K562 (cell line): ENCODE data around the gene RNASE8. TPM values are rescaled to one million over a fixed set of nuclear protein-coding genes. Genes with fewer than 3 reads are reported as not detected.

Experiments
- ATAC-seq: fragments of 200-7000 bp; cut with Tn5 transposase; 3 replicates; pipeline ENCODE4 v1.9.1; 2020; ENCODE audit warnings: moderate library complexity
- BruUV-seq: library from RNA; stranded (reverse); fragments of 400-500 nt; replicated peaks from 2 replicates; lab custom pipeline; 2021; lab: Mats Ljungman, UMichigan
- CTCF ChIA-PET: fragments of 300-600 bp; formaldehyde crosslinking; extraction: SDS; loops from one replicate; lab custom pipeline; 2021; ENCODE audit warnings: low intra/inter-chr PET ratio; lab: Yijun Ruan, JAX
- POLR2A ChIA-PET: fragments of 300-600, 350-650 bp; sonication (Branson Sonifier 250); formaldehyde crosslinking; extraction: SDS; loops from one replicate; lab custom pipeline; 2021; ENCODE audit warnings: antibody characterized with exemption, inconsistent platforms; lab: Yijun Ruan, JAX
- DNase-seq, 4 experiments: peaks; one replicate each; pipeline versions ENCODE4 v3.0.0 to v3.0.0-alpha.2; 2011 to 2018; ENCODE audit warnings: low spot score in 3 of 4, mixed read lengths in 3 of 4; ENCODE audit errors: extremely low read depth in 1 of 4
- FAIRE-seq: peaks from 2 replicates; lab custom pipeline; 2011; peaks lifted over from hg19 to GRCh38; lab: Jason Lieb, UNC
- H2AFZ ChIP-seq: 2 replicates; pipeline ENCODE4 v1.6.0; 2011; ENCODE audit warnings: low read depth, low read length, control low read depth, inconsistent platforms
- H3K27ac ChIP-seq: fragments of 200-600 bp; 3 replicates; pipeline ENCODE4 v1.8.0; 2011; ENCODE audit warnings: low read depth, mild to moderate bottlenecking, control low read depth, inconsistent platforms, low read length, moderate library complexity, mixed read lengths; ENCODE audit errors: extremely low read depth
- H3K27me3 ChIP-seq, 2 experiments: fragments of 300-600 bp in 1 of 2; 2 replicates in 1 of 2; 3 replicates in 1 of 2; pipeline versions ENCODE4 v1.6.0 to v1.8.0; 2011; ENCODE audit warnings: inconsistent platforms in 2 of 2, low read length in 2 of 2, mild to moderate bottlenecking in 1 of 2, mixed read lengths in 1 of 2, moderate library complexity in 1 of 2; ENCODE audit not compliant: control insufficient read depth in 2 of 2, insufficient read depth in 2 of 2
- H3K36me3 ChIP-seq: fragments of 300-600 bp; 3 replicates; pipeline ENCODE4 v1.8.0; 2011; ENCODE audit warnings: mild to moderate bottlenecking, low read length, inconsistent platforms; ENCODE audit not compliant: control insufficient read depth, insufficient read depth
- H3K4me1 ChIP-seq, 2 experiments: fragments of 200-600 bp in 1 of 2; replicated peaks in 1 of 2; 2 replicates in 1 of 2; 3 replicates in 1 of 2; pipeline versions ENCODE4 v1.5.1 to v1.8.0; 2011; ENCODE audit warnings: inconsistent platforms in 2 of 2, low read length in 2 of 2, mild to moderate bottlenecking in 1 of 2, mixed read lengths in 1 of 2, moderate library complexity in 1 of 2; ENCODE audit not compliant: control insufficient read depth in 2 of 2, insufficient read depth in 2 of 2
- H3K4me2 ChIP-seq: 2 replicates; pipeline ENCODE4 v1.6.1; 2011; ENCODE audit warnings: low read length, control low read depth, inconsistent platforms, mixed read lengths; ENCODE audit not compliant: insufficient read depth
- H3K4me3 ChIP-seq: fragments of 200-600 bp; sonication (generic), shearing (Covaris generic); 2 replicates; pipeline ENCODE4 v1.5.1; 2016; ENCODE audit warnings: control low read depth, inconsistent platforms
- H3K79me2 ChIP-seq: fragments of 200-600 bp; 3 replicates; pipeline ENCODE4 v1.8.0; 2011; ENCODE audit warnings: low read length, inconsistent platforms; ENCODE audit not compliant: control insufficient read depth, insufficient read depth
- H3K9ac ChIP-seq, 2 experiments: 2 replicates each; pipeline versions ENCODE4 v1.6.0 to v1.6.1; 2011; ENCODE audit warnings: low read depth in 2 of 2, low read length in 2 of 2, control low read depth in 1 of 2, inconsistent platforms in 1 of 2, mild to moderate bottlenecking in 1 of 2, mixed read lengths in 1 of 2; ENCODE audit not compliant: insufficient read depth in 1 of 2
- H3K9me1 ChIP-seq: one replicate; pipeline ENCODE4 v1.6.0; 2011; ENCODE audit warnings: inconsistent platforms, mild to moderate bottlenecking, low read length, moderate library complexity; ENCODE audit not compliant: control insufficient read depth, insufficient read depth
- H3K9me3 ChIP-seq: replicated peaks from 2 replicates; pipeline ENCODE4 v1.5.1; 2011; ENCODE audit warnings: low read depth, low read length, inconsistent platforms; ENCODE audit not compliant: control insufficient read depth, insufficient read depth
- H4K20me1 ChIP-seq: replicated peaks from 2 replicates; pipeline ENCODE4 v1.6.1; 2011; ENCODE audit warnings: low read length, inconsistent platforms, mixed read lengths; ENCODE audit not compliant: control insufficient read depth, insufficient read depth
- ETS2 ChIP-seq: IDR thresholded peaks from 2 replicates; pipeline ENCODE4 v1.6.1; 2016; ENCODE audit warnings: borderline replicate concordance, missing genetic modification characterization, mild to moderate bottlenecking, moderate library complexity, missing compliant biosample characterization; ENCODE audit not compliant: poor library complexity, severe bottlenecking
- ETV1 ChIP-seq: fragments of 450-650 bp; conservative IDR thresholded peaks from 2 replicates; pipeline ENCODE4 v1.6.1; 2016; ENCODE audit warnings: missing genetic modification characterization, control low read depth, low read depth, missing compliant biosample characterization
- HCFC1 ChIP-seq: IDR thresholded peaks from 2 replicates; pipeline ENCODE4 v1.6.1; 2012; ENCODE audit warnings: low read depth, low read length, improper control_type of control experiment
- HLTF ChIP-seq: fragments of 450-650 bp; IDR thresholded peaks from 2 replicates; pipeline ENCODE4 v1.6.1; 2016
- L3MBTL2 ChIP-seq: fragments of 450-650 bp; IDR thresholded peaks from 2 replicates; pipeline ENCODE4 v1.6.1; 2016; ENCODE audit warnings: mild to moderate bottlenecking, moderate library complexity
- MBD1 ChIP-seq: fragments of 250-450 bp; sonication (Bioruptor Pico); IDR thresholded peaks from 2 replicates; pipeline ENCODE4 v1.8.0; 2022; ENCODE audit warnings: inconsistent platforms
- MYNN ChIP-seq, 2 experiments: sonication (generic); formaldehyde crosslinking in 1 of 2; IDR thresholded peaks; 2 replicates each; pipeline versions ENCODE4 v1.5.0 to v1.6.1; 2016 to 2020; ENCODE audit warnings: antibody characterized with exemption in 1 of 2, missing genetic modification reagents in 1 of 2
- PCBP1 ChIP-seq: fragments of 200-400 bp; formaldehyde crosslinking; IDR thresholded peaks from 2 replicates; pipeline ENCODE4 v1.6.1; 2018; ENCODE audit warnings: mild to moderate bottlenecking, low read depth, low read length; ENCODE audit not compliant: poor library complexity, severe bottlenecking
- POLR3G ChIP-seq: IDR thresholded peaks from 2 replicates; pipeline ENCODE4 v1.6.1; 2011; ENCODE audit not compliant: insufficient read length, insufficient replicate concordance; ENCODE audit errors: extremely low read depth
- SIRT6 ChIP-seq: IDR thresholded peaks from one replicate; pipeline ENCODE4 v1.6.1; 2012; ENCODE audit warnings: low read depth, mild to moderate bottlenecking, control low read depth, inconsistent platforms, low read length, moderate library complexity
- SMARCA4 ChIP-seq: fragments of 450-650 bp; IDR thresholded peaks from 2 replicates; pipeline ENCODE4 v1.6.1; 2016
- VEZF1 ChIP-seq: fragments of 200-800 bp; sonication (Bioruptor generic); IDR thresholded peaks from 2 replicates; pipeline ENCODE4 v1.6.1; 2017; ENCODE audit warnings: missing genetic modification characterization, missing compliant biosample characterization
- ZFP91 ChIP-seq: sonication (generic); formaldehyde crosslinking; IDR thresholded peaks from 2 replicates; pipeline ENCODE4 v1.8.0; 2022; ENCODE audit warnings: mild to moderate bottlenecking, missing genetic modification reagents
- ZKSCAN8 ChIP-seq: fragments of 200-800 bp; sonication (Bioruptor generic); IDR thresholded peaks from 2 replicates; pipeline ENCODE4 v1.6.1; 2016; ENCODE audit warnings: missing genetic modification characterization, missing compliant biosample characterization
- WGBS: fragments of 100-300 bp; shearing (Covaris generic); methylation state at CpG from one replicate; pipeline ENCODE4 v1.1.6; 2016; ENCODE audit warnings: low coverage, mixed read lengths; ENCODE audit not compliant: insufficient coverage; ENCODE audit errors: missing lambda C conversion rate; 5-methylcytosine and 5-hydroxymethylcytosine counted together
- in situ Hi-C: fragments of 300-500 bp; cut with MboI; formaldehyde crosslinking; loops from 4 replicates; pipeline ENCODE4 v1.15.0; 2018; ENCODE audit warnings: inconsistent platforms, mixed read lengths
- intact Hi-C: fragments of 100-400 bp; cut with micrococcal nuclease; formaldehyde crosslinking; loops from 2 replicates; pipeline ENCODE4 v1.14.2; 2022
- polyA plus RNA-seq, 8 experiments: library from polyadenylated mRNA; depleted of rRNA in 4 of 8; stranded (reverse) in 5 of 8; unstranded in 3 of 8; fragments of >200 nt; fragmentation: Nextera tagmentation in 2 of 8; fragmentation: Illumina TruSeq in 1 of 8; extraction: Ambion mirVana in 2 of 8; extraction: Trizol in 1 of 8; gene quantifications; 2 replicates each; pipeline versions ENCODE4 v1.2.1 to v1.2.3, GENCODE V29; 2011 to 2014; ENCODE audit warnings: inconsistent platforms in 1 of 8, missing spikeins in 1 of 8
- total RNA-seq, 7 experiments: library from RNA; depleted of rRNA in 6 of 7; stranded (reverse); fragments of >200 nt in 6 of 7; fragmentation: Illumina TruSeq in 2 of 7; extraction: Trizol in 2 of 7; gene quantifications; 2 replicates each; pipeline versions ENCODE4 v1.2.1 to v1.2.3, GENCODE V29; 2011 to 2021; ENCODE audit warnings: low replicate concordance in 1 of 7
- TF ChIP-seq, protein P1 (sequence below): fragments of 250-450 bp; sonication (Bioruptor Pico); IDR thresholded peaks from 2 replicates; pipeline ENCODE4 v1.5.0; 2021

RNASE8 gene
- total and polyA plus RNA-seq, 9 of the 15 experiments (the other 6 are each of a cell fraction or from before 2014, with no cell fraction given), result not detected

GRCh38 chr14:21025371-21026273 lies 32.0 kb upstream of the RNASE8 start:
- Histone ChIP-seq H3K27me3 (no peaks in the 10 kb centered on the region), H3K9me3 (no peaks in the 10 kb centered on the region), H3K9ac (peak overlapping the region; percentile 71 to 92), H3K4me2 (peak overlapping the region; percentile 76), H3K4me1 (peaks cover 35 to 39% of the 10 kb centered on the region in 2 experiments), H3K27ac (peak overlapping the region; percentile 80), H3K36me3 (peaks cover 11% of the 10 kb centered on the region; the same call in 1 of the 3 replicates), H3K4me3 (peak overlapping the region; percentile 66), H4K20me1 (no peaks in the 10 kb centered on the region), H3K9me1 (peaks cover 2% of the 10 kb centered on the region), H3K79me2 (peaks cover 21% of the 10 kb centered on the region), H2AFZ (peak overlapping the region; percentile 81)
- FAIRE-seq (peak; percentile 37), ATAC-seq (peak; percentile 27), DNase-seq (peak; percentile 53 to 66 (median 62))
- ChIA-PET CTCF (no interaction called here), POLR2A (interaction anchor here (0.6 to 2.6 kb wide), 4 partner anchors 11 to 286 kb away, joined by 3 to 12 read pairs (median 3); no protein-coding TSS in a partner anchor)
- BruUV-seq, result no TSS peak
- 16% methylated on average over 11 of the region's 58 CpGs for WGBS
- intact Hi-C loops (no loop called here), in situ Hi-C loops (no loop called here)
- TF ChIP-seq ZKSCAN8 (CRISPR knock-in tag) (no peak), HLTF (no peak), POLR3G (no peak), MBD1 (no peak), PCBP1 (peak; percentile 43), ETS2 (tag) (no peak), VEZF1 (CRISPR knock-in tag) (peak; percentile 74), ZFP91 (CRISPR knock-in tag) (no peak), ETV1 (tag) (no peak), SIRT6 (no peak), L3MBTL2 (peak; percentile 50; the same call in 1 of the 2 replicates), MYNN (IDR thresholded peaks at IDR 0.05) (no peak), MYNN (CRISPR knock-in tag; IDR thresholded peaks at IDR 0.05) (no peak), SMARCA4 (no peak), HCFC1 (no peak)
- TF ChIP-seq, protein P1, sequence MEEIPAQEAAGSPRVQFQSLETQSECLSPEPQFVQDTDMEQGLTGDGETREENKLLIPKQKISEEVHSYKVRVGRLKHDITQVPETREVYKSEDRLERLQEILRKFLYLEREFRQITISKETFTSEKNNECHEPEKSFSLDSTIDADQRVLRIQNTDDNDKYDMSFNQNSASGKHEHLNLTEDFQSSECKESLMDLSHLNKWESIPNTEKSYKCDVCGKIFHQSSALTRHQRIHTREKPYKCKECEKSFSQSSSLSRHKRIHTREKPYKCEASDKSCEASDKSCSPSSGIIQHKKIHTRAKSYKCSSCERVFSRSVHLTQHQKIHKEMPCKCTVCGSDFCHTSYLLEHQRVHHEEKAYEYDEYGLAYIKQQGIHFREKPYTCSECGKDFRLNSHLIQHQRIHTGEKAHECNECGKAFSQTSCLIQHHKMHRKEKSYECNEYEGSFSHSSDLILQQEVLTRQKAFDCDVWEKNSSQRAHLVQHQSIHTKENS (CRISPR knock-in tag), result no peak
